ENCODE results near the gene SLC1A5. TPM values are rescaled to one million over a fixed set of nuclear protein-coding genes. Genes with fewer than 3 reads are reported as not detected.

Gene SLC1A5
- total RNA-seq, 1 donor from 2014 or later, result 233 TPM

DNA sequence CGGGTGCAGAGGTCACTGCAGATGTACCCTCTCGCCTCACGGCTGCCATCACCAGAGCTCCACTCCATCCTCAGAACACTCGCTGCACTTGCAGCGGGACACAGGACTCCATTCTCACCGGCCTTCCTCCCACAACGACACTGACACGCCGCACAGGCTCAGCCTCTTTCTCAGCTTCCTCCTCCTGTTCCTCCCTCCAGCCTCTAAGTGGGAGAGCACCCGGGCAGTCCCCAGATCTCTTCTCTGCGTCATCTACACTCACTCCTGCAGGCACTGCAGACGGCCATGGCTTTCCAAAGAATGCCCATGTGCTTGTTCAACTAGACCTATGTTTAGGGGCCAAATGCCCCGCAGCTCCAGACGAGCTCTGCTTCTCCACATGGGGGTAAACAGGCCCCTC lies 56.8 kb downstream of the SLC1A5 start:
- H3K36me3 ChIP-seq (ENCODE audit: insufficient read depth, low read length), result peaks cover 16% of the 10 kb centered on the region
- H3K9ac ChIP-seq (ENCODE audit: low read length), result peak overlapping the region; percentile 65
- Mint-ChIP-seq H3K9me3 (ENCODE audit: unreplicated experiment) (no peaks in the 10 kb centered on the region), H3K27me3 (ENCODE audit: low read depth, unreplicated experiment) (no peaks in the 10 kb centered on the region), H3K27ac (ENCODE audit: unreplicated experiment) (peak overlapping the region; percentile 92), H3K36me3 (ENCODE audit: low read depth, unreplicated experiment) (peaks cover 16% of the 10 kb centered on the region), H3K4me1 (ENCODE audit: low read depth, unreplicated experiment) (peaks cover 57% of the 10 kb centered on the region), H3K4me3 (ENCODE audit: unreplicated experiment) (peak overlapping the region; percentile 74)
- H3K27me3 ChIP-seq (ENCODE audit: insufficient read depth, low read length), result no peaks in the 10 kb centered on the region
- peak overlapping the region; percentile 25 for H3K4me3 ChIP-seq (ENCODE audit: insufficient read depth, low read depth, low read length)
- no peak for TF ChIP-seq EZH2 (IDR thresholded peaks at IDR 0.05; ENCODE audit: insufficient read depth, low read length)
- TF ChIP-seq, protein P1, sequence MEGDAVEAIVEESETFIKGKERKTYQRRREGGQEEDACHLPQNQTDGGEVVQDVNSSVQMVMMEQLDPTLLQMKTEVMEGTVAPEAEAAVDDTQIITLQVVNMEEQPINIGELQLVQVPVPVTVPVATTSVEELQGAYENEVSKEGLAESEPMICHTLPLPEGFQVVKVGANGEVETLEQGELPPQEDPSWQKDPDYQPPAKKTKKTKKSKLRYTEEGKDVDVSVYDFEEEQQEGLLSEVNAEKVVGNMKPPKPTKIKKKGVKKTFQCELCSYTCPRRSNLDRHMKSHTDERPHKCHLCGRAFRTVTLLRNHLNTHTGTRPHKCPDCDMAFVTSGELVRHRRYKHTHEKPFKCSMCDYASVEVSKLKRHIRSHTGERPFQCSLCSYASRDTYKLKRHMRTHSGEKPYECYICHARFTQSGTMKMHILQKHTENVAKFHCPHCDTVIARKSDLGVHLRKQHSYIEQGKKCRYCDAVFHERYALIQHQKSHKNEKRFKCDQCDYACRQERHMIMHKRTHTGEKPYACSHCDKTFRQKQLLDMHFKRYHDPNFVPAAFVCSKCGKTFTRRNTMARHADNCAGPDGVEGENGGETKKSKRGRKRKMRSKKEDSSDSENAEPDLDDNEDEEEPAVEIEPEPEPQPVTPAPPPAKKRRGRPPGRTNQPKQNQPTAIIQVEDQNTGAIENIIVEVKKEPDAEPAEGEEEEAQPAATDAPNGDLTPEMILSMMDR (IDR thresholded peaks at IDR 0.05; ENCODE audit: insufficient read depth, low read depth, low read length), result no peak
- H3K4me1 ChIP-seq (ENCODE audit: insufficient read depth, low read length), result peaks cover 46% of the 10 kb centered on the region
- no peak for FAIRE-seq
- peaks cover 83% of the 10 kb centered on the region for H4K20me1 ChIP-seq (ENCODE audit: insufficient read depth, low read length)
- peak overlapping the region; percentile 80 for H3K4me2 ChIP-seq (ENCODE audit: low read length)
- peak overlapping the region; percentile 72 for H3K27ac ChIP-seq (ENCODE audit: low read depth, low read length)
- peaks cover 83% of the 10 kb centered on the region for H3K79me2 ChIP-seq (ENCODE audit: insufficient read depth, low read length)
- DNase-seq (ENCODE audit: low read depth), result peak; percentile 47
- no peaks in the 10 kb centered on the region for H3K9me3 ChIP-seq (ENCODE audit: insufficient read depth, low read depth, low read length)
- H2AFZ ChIP-seq (ENCODE audit: low read depth, low read length), result no peak overlapping the region

GRCh38 chr19:46731007-46731501 lies 57.3 kb downstream of the SLC1A5 start:
- Mint-ChIP-seq H3K4me3 (ENCODE audit: unreplicated experiment) (peak overlapping the region; percentile 74), H3K9me3 (ENCODE audit: unreplicated experiment) (no peaks in the 10 kb centered on the region), H3K36me3 (ENCODE audit: low read depth, unreplicated experiment) (peaks cover 16% of the 10 kb centered on the region), H3K27ac (ENCODE audit: unreplicated experiment) (peak overlapping the region; percentile 92), H3K4me1 (ENCODE audit: low read depth, unreplicated experiment) (peaks cover 55% of the 10 kb centered on the region), H3K27me3 (ENCODE audit: low read depth, unreplicated experiment) (no peaks in the 10 kb centered on the region)
- Histone ChIP-seq H3K79me2 (ENCODE audit: insufficient read depth, low read length) (peaks cover 81% of the 10 kb centered on the region), H3K36me3 (ENCODE audit: insufficient read depth, low read length) (peaks cover 16% of the 10 kb centered on the region), H3K4me2 (ENCODE audit: low read length) (peak overlapping the region; percentile 80), H3K27me3 (ENCODE audit: insufficient read depth, low read length) (no peaks in the 10 kb centered on the region), H3K9ac (ENCODE audit: low read length) (peak overlapping the region; percentile 65), H4K20me1 (ENCODE audit: insufficient read depth, low read length) (peaks cover 85% of the 10 kb centered on the region), H2AFZ (ENCODE audit: low read depth, low read length) (no peak overlapping the region), H3K4me3 (ENCODE audit: insufficient read depth, low read depth, low read length) (peak overlapping the region; percentile 25), H3K27ac (ENCODE audit: low read depth, low read length) (peak overlapping the region; percentile 72), H3K4me1 (ENCODE audit: insufficient read depth, low read length) (peaks cover 46% of the 10 kb centered on the region), H3K9me3 (ENCODE audit: insufficient read depth, low read depth, low read length) (no peaks in the 10 kb centered on the region)
- DNase-seq (ENCODE audit: low read depth), result peak; percentile 96
- FAIRE-seq, result peak; percentile 47
- TF ChIP-seq, protein P1 (IDR thresholded peaks at IDR 0.05; ENCODE audit: insufficient read depth, low read depth, low read length), result no peak
- no peak for TF ChIP-seq EZH2 (IDR thresholded peaks at IDR 0.05; ENCODE audit: insufficient read depth, low read length)

- Mint-ChIP-seq H3K27me3 (ENCODE audit: low read depth, unreplicated experiment) (no peaks in the 10 kb centered on the region), H3K4me3 (ENCODE audit: unreplicated experiment) (peak overlapping the region; percentile 74)
- peaks cover 46% of the 10 kb centered on the region for H3K4me1 ChIP-seq (ENCODE audit: insufficient read depth, low read length)
Measured at GRCh38 chr19:46730595-46730994, 57.8 kb downstream of the SLC1A5 start.

More at GRCh38 chr19:46730595-46730994, 57.8 kb downstream of the SLC1A5 start:
- peaks cover 16% of the 10 kb centered on the region for H3K36me3 ChIP-seq (ENCODE audit: insufficient read depth, low read length)
- no peaks in the 10 kb centered on the region for H3K27me3 ChIP-seq (ENCODE audit: insufficient read depth, low read length)
- H3K4me1 Mint-ChIP-seq (ENCODE audit: low read depth, unreplicated experiment), result peaks cover 55% of the 10 kb centered on the region
- H3K9ac ChIP-seq (ENCODE audit: low read length), result peak overlapping the region; percentile 55
- DNase-seq (ENCODE audit: low read depth), result no peak
- TF ChIP-seq, protein P1 (IDR thresholded peaks at IDR 0.05; ENCODE audit: insufficient read depth, low read depth, low read length), result no peak
- no peak for TF ChIP-seq EZH2 (IDR thresholded peaks at IDR 0.05; ENCODE audit: insufficient read depth, low read length)
- peaks cover 90% of the 10 kb centered on the region for H4K20me1 ChIP-seq (ENCODE audit: insufficient read depth, low read length)
- peaks cover 16% of the 10 kb centered on the region for H3K36me3 Mint-ChIP-seq (ENCODE audit: low read depth, unreplicated experiment)
- H3K4me2 ChIP-seq (ENCODE audit: low read length), result peak overlapping the region; percentile 80
- H2AFZ ChIP-seq (ENCODE audit: low read depth, low read length), result no peak overlapping the region
- H3K9me3 ChIP-seq (ENCODE audit: insufficient read depth, low read depth, low read length), result no peaks in the 10 kb centered on the region
- peak overlapping the region; percentile 65 for H3K27ac ChIP-seq (ENCODE audit: low read depth, low read length)
- no peaks in the 10 kb centered on the region for H3K9me3 Mint-ChIP-seq (ENCODE audit: unreplicated experiment)
- H3K79me2 ChIP-seq (ENCODE audit: insufficient read depth, low read length), result peaks cover 80% of the 10 kb centered on the region
- no peak for FAIRE-seq
- H3K4me3 ChIP-seq (ENCODE audit: insufficient read depth, low read depth, low read length), result no peak overlapping the region
- peak overlapping the region; percentile 92 for H3K27ac Mint-ChIP-seq (ENCODE audit: unreplicated experiment)
